Measurements from ENCODE around the gene RBM20. TPM values are rescaled to one million over a fixed set of nuclear protein-coding genes. Genes with fewer than 3 reads are reported as not detected.
"Not testable (repeated sequence)": the region's sequence is repeated elsewhere in the genome, so short reads cannot be mapped to it uniquely, and the experiment has no call there.

Gene RBM20
- total RNA-seq, 1 donor from 2014 or later, result 0.32 TPM

GRCh38 chr10:110610308-110610774 lies 33.8 kb upstream of the RBM20 start:
- Histone ChIP-seq H4K20me1 (ENCODE audit: low read depth) (no peaks in the 10 kb centered on the region), H3K27ac (no peak overlapping the region), H3K9ac (no peak overlapping the region), H3K36me3 (peaks cover 7% of the 10 kb centered on the region), H2AFZ (replicated peaks) (no peak overlapping the region), H3K4me3 (no peak overlapping the region), H3F3A (ENCODE audit: low read depth) (peaks cover 15% of the 10 kb centered on the region), H3K79me2 (ENCODE audit: low read depth) (no peaks in the 10 kb centered on the region), H3K9me3 (ENCODE audit: low read depth) (no peaks in the 10 kb centered on the region), H3K27me3 (no peaks in the 10 kb centered on the region), H3K4me1 (peaks cover 11% of the 10 kb centered on the region), H3K4me2 (no peak overlapping the region)
- Mint-ChIP-seq H3K4me1 (peaks cover 13% of the 10 kb centered on the region), H3K27me3 (ENCODE audit: insufficient read depth, low read depth) (peaks cover 7% of the 10 kb centered on the region), H3K4me3 (no peak overlapping the region), H3K27ac (no peak overlapping the region), H3K36me3 (no peaks in the 10 kb centered on the region), H3K9me3 (no peaks in the 10 kb centered on the region)
- peak; percentile 70 for DNase-seq (ENCODE audit: low spot score)
- TF ChIP-seq EZH2phosphoT487 (IDR thresholded peaks at IDR 0.05) (no peak), EZH2 (IDR thresholded peaks at IDR 0.05) (no peak)
- TF ChIP-seq, protein P1, sequence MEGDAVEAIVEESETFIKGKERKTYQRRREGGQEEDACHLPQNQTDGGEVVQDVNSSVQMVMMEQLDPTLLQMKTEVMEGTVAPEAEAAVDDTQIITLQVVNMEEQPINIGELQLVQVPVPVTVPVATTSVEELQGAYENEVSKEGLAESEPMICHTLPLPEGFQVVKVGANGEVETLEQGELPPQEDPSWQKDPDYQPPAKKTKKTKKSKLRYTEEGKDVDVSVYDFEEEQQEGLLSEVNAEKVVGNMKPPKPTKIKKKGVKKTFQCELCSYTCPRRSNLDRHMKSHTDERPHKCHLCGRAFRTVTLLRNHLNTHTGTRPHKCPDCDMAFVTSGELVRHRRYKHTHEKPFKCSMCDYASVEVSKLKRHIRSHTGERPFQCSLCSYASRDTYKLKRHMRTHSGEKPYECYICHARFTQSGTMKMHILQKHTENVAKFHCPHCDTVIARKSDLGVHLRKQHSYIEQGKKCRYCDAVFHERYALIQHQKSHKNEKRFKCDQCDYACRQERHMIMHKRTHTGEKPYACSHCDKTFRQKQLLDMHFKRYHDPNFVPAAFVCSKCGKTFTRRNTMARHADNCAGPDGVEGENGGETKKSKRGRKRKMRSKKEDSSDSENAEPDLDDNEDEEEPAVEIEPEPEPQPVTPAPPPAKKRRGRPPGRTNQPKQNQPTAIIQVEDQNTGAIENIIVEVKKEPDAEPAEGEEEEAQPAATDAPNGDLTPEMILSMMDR (IDR thresholded peaks at IDR 0.05), result peak; percentile 94

- DNase-seq (ENCODE audit: low spot score); H2AFZ ChIP-seq (replicated peaks); H3K9ac ChIP-seq; H3K36me3 Mint-ChIP-seq; H3K79me2 ChIP-seq (ENCODE audit: low read depth); H3K9me3 ChIP-seq (ENCODE audit: low read depth); H3K27me3 ChIP-seq; H3K27ac Mint-ChIP-seq; H3K36me3 ChIP-seq; H3K4me3 ChIP-seq; H3K4me3 Mint-ChIP-seq; H3K27me3 Mint-ChIP-seq (ENCODE audit: insufficient read depth, low read depth); H4K20me1 ChIP-seq (ENCODE audit: low read depth); H3K4me2 ChIP-seq; H3K9me3 Mint-ChIP-seq; H3K27ac ChIP-seq: not testable (repeated sequence)
- H3K4me1 ChIP-seq, result peaks cover 11% of the 10 kb centered on the region
- H3K4me1 Mint-ChIP-seq, result peaks cover 13% of the 10 kb centered on the region
- peaks cover 10% of the 10 kb centered on the region for H3F3A ChIP-seq (ENCODE audit: low read depth)
These were observed 33.4 kb upstream of the RBM20 start for GRCh38 chr10:110610781-110611180.

GRCh38 chr10:110612087-110612486 lies 32.0 kb upstream of the RBM20 start:
- Histone ChIP-seq H3K4me1 (peaks cover 11% of the 10 kb centered on the region), H3K36me3 (no peaks in the 10 kb centered on the region), H3K4me2 (no peak overlapping the region), H3K79me2 (ENCODE audit: low read depth) (no peaks in the 10 kb centered on the region), H3F3A (ENCODE audit: low read depth) (peaks cover 7% of the 10 kb centered on the region), H3K27me3 (no peaks in the 10 kb centered on the region), H3K9me3 (ENCODE audit: low read depth) (no peaks in the 10 kb centered on the region), H2AFZ (replicated peaks) (no peak overlapping the region), H3K4me3 (no peak overlapping the region), H3K27ac (no peak overlapping the region), H4K20me1 (ENCODE audit: low read depth) (no peaks in the 10 kb centered on the region), H3K9ac (no peak overlapping the region)
- Mint-ChIP-seq H3K4me3 (no peak overlapping the region), H3K36me3 (no peaks in the 10 kb centered on the region), H3K4me1 (peaks cover 13% of the 10 kb centered on the region), H3K9me3 (no peaks in the 10 kb centered on the region), H3K27ac (no peak overlapping the region), H3K27me3 (ENCODE audit: insufficient read depth, low read depth) (peaks cover 7% of the 10 kb centered on the region)
- no peak for DNase-seq (ENCODE audit: low spot score)
- no peak for TF ChIP-seq EZH2phosphoT487 (IDR thresholded peaks at IDR 0.05)
- TF ChIP-seq, protein P1 (IDR thresholded peaks at IDR 0.05), result no peak
- TF ChIP-seq EZH2 (IDR thresholded peaks at IDR 0.05), result no peak

DNA sequence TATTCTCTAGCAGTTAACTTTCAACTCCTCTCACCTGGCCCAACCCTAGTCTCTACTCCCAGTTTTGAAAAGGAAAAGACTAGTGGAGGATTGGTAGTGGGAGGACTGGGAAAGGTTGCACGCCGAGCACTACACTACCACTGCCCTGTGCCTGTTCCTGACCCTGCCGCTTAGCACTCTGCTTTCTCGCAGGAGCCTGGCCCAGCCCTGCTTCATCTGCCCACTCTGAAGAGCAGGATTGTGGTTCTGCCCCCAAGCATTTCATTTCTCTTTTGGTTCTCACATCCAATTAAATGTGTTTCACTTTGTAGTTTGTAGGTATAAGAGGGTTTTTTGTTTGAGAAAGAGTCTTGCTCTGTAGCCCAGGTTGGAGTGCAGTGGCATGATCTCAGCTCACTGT lies 31.5 kb upstream of the RBM20 start:
- Histone ChIP-seq H3K27me3 (no peaks in the 10 kb centered on the region), H3K9ac (no peak overlapping the region), H3K4me1 (peaks cover 11% of the 10 kb centered on the region), H3K4me3 (no peak overlapping the region), H3K9me3 (ENCODE audit: low read depth) (no peaks in the 10 kb centered on the region), H3K79me2 (ENCODE audit: low read depth) (no peaks in the 10 kb centered on the region), H4K20me1 (ENCODE audit: low read depth) (no peaks in the 10 kb centered on the region), H3K4me2 (no peak overlapping the region), H3K27ac (no peak overlapping the region), H2AFZ (replicated peaks) (no peak overlapping the region), H3F3A (ENCODE audit: low read depth) (peaks cover 7% of the 10 kb centered on the region), H3K36me3 (no peaks in the 10 kb centered on the region)
- Mint-ChIP-seq H3K4me3 (no peak overlapping the region), H3K9me3 (no peaks in the 10 kb centered on the region), H3K36me3 (no peaks in the 10 kb centered on the region), H3K27ac (no peak overlapping the region), H3K27me3 (ENCODE audit: insufficient read depth, low read depth) (peaks cover 11% of the 10 kb centered on the region), H3K4me1 (peaks cover 17% of the 10 kb centered on the region)
- TF ChIP-seq, protein P1 (IDR thresholded peaks at IDR 0.05), result no peak
- no peak for TF ChIP-seq EZH2phosphoT487 (IDR thresholded peaks at IDR 0.05)
- no peak for TF ChIP-seq EZH2 (IDR thresholded peaks at IDR 0.05)
- no peak for DNase-seq (ENCODE audit: low spot score)

Measured in neural progenitor cell (in vitro differentiated cells).